ENCODE data around the gene TSHZ2. TPM values are rescaled to one million over a fixed set of nuclear protein-coding genes. Genes with fewer than 3 reads are reported as not detected.

Gene TSHZ2
- total RNA-seq, 1 experiment from 2014 or later, result 0.07 TPM

GRCh38 chr20:53302695-53303412 lies 330.7 kb downstream of the TSHZ2 start (continued):
- no peak for TF ChIP-seq CTCF (IDR thresholded peaks at IDR 0.05 in 2 of 3, conservative IDR thresholded peaks at IDR 0.05 in 1 of 3; ENCODE audit: borderline replicate concordance in 1 of 3, insufficient read depth in 1 of 3, low read depth in 2 of 3, low read length in 2 of 3)
- TF ChIP-seq, protein P1, sequence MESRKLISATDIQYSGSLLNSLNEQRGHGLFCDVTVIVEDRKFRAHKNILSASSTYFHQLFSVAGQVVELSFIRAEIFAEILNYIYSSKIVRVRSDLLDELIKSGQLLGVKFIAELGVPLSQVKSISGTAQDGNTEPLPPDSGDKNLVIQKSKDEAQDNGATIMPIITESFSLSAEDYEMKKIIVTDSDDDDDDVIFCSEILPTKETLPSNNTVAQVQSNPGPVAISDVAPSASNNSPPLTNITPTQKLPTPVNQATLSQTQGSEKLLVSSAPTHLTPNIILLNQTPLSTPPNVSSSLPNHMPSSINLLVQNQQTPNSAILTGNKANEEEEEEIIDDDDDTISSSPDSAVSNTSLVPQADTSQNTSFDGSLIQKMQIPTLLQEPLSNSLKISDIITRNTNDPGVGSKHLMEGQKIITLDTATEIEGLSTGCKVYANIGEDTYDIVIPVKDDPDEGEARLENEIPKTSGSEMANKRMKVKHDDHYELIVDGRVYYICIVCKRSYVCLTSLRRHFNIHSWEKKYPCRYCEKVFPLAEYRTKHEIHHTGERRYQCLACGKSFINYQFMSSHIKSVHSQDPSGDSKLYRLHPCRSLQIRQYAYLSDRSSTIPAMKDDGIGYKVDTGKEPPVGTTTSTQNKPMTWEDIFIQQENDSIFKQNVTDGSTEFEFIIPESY (IDR thresholded peaks at IDR 0.05; ENCODE audit: extremely low read depth, insufficient replicate concordance, low read length), result no peak
- TF ChIP-seq SRF (IDR thresholded peaks at IDR 0.05; ENCODE audit: low read depth), result no peak
- TF ChIP-seq POLR2AphosphoS5 (IDR thresholded peaks at IDR 0.05; ENCODE audit: low read depth, low read length), result no peak
- no peak for TF ChIP-seq SIN3A (IDR thresholded peaks at IDR 0.05; ENCODE audit: low read depth)

DNA sequence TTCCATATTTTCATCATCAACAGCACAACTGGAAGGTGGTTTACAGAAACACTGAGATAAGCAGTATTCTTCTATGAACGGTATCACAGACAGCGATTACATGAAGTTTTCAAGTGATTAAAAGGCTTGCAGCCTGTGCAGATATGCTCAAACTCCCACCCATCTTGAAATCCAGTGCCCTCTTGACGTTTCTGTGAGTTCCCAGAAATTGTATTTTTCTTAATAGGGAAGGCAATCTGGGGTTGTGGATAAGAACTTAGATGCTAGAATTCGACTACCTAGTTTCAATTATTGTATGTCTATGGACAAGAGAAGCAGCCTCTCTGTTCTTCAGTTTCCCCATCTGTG lies 331.2 kb downstream of the TSHZ2 start:
- no TSS peak for BruUV-seq (replicated peaks)

More for the DNA sequence above, 331.2 kb downstream of the TSHZ2 start:
- Histone ChIP-seq H3K27ac (ENCODE audit: low read depth, low read length) (no peak overlapping the region), H3K4me2 (ENCODE audit: low read length) (no peak overlapping the region), H2AFZ (ENCODE audit: low read depth, low read length, poor library complexity, severe bottlenecking) (no peak overlapping the region), H3K9me2 (ENCODE audit: insufficient read depth) (no peaks in the 10 kb centered on the region), H3K79me2 (ENCODE audit: insufficient read depth, low read length) (no peaks in the 10 kb centered on the region), H3K4me1 (ENCODE audit: control insufficient read depth in 1 of 2, insufficient read depth in 2 of 2, low read length in 2 of 2) (no peaks in the 10 kb centered on the region), H3K9me3 (ENCODE audit: control insufficient read depth in 1 of 2, insufficient read depth in 1 of 2, low read depth in 1 of 2, low read length in 2 of 2) (no peaks in the 10 kb centered on the region), H3K4me3 (replicated peaks in 1 of 2; ENCODE audit: low read depth in 1 of 2, low read length in 2 of 2) (no peak overlapping the region), H3K27me3 (ENCODE audit: insufficient read depth, low read length) (peaks cover 62% of the 10 kb centered on the region), H4K20me1 (ENCODE audit: insufficient read depth) (no peaks in the 10 kb centered on the region), H3K9ac (ENCODE audit: low read length) (no peak overlapping the region), H3K36me3 (ENCODE audit: control insufficient read depth in 1 of 2, insufficient read depth in 2 of 2, low read length in 2 of 2) (no peaks in the 10 kb centered on the region)
- ATAC-seq, result no peak
- ChIA-PET RAD21 (ENCODE audit: low non-redundant PET in 1 of 2, low total read pairs in 2 of 2, uncharacterized antibody in 2 of 2, unreplicated experiment in 2 of 2) (no interaction called here), POLR2A (no interaction called here), CTCF (no interaction called here)
- no peak for DNase-seq (ENCODE audit: low read depth, low spot score)
- TF ChIP-seq POLR2A (IDR thresholded peaks at IDR 0.05; ENCODE audit: borderline replicate concordance, extremely low read depth, insufficient read depth, insufficient read length), result no peak
- TF ChIP-seq EGR1 (IDR thresholded peaks at IDR 0.05; ENCODE audit: low read depth), result no peak
- TF ChIP-seq EZH2phosphoT487 (IDR thresholded peaks at IDR 0.05; ENCODE audit: borderline replicate concordance), result no peak
- TF ChIP-seq CTCF (IDR thresholded peaks at IDR 0.05 in 2 of 3, conservative IDR thresholded peaks at IDR 0.05 in 1 of 3; ENCODE audit: borderline replicate concordance in 1 of 3, insufficient read depth in 1 of 3, low read depth in 2 of 3, low read length in 2 of 3), result no peak
- no peak for TF ChIP-seq CBX3 (IDR thresholded peaks at IDR 0.05; ENCODE audit: low read depth)
- TF ChIP-seq RAD21 (IDR thresholded peaks at IDR 0.05; ENCODE audit: low read depth), result no peak
- no peak for TF ChIP-seq TCF7L2 (IDR thresholded peaks at IDR 0.05; ENCODE audit: borderline replicate concordance, extremely low read depth, insufficient read depth, insufficient read length)
- intact Hi-C loops (cut with micrococcal nuclease), result no loop called here

All from HCT116 (cell line).